A549 (cell line): ENCODE data around the gene OARD1. TPM values are rescaled to one million over a fixed set of nuclear protein-coding genes. Genes with fewer than 3 reads are reported as not detected.

Source experiments
- ATAC-seq, 2 experiments: fragments of 200-7000 bp in 1 of 2; fragments of >200 bp in 1 of 2; cut with Nextera tagmentation in 1 of 2; cut with Tn5 transposase in 1 of 2; 3 replicates each; pipeline versions ENCODE4 v1.8.0 to v1.9.1; 2018 to 2020; ENCODE audit warnings: mild to moderate bottlenecking in 1 of 2, moderate library complexity in 1 of 2
- CTCF ChIA-PET: fragments of 300-600 bp; sonication (Branson Sonifier 250); formaldehyde crosslinking; extraction: SDS; loops from one replicate; lab custom pipeline; 2021; ENCODE audit warnings: antibody characterized with exemption, inconsistent platforms; lab: Yijun Ruan, JAX
- POLR2A ChIA-PET: fragments of 350-600 bp; formaldehyde crosslinking; extraction: SDS; loops from one replicate; lab custom pipeline; 2021; ENCODE audit warnings: antibody characterized with exemption, inconsistent platforms; lab: Yijun Ruan, JAX
- DNase-seq, 2 experiments: peaks; one replicate each; pipeline versions ENCODE4 v3.0.0 to v3.0.0-alpha.2; 2011 to 2016; ENCODE audit warnings: low read depth in 1 of 2, low spot score in 1 of 2
- FAIRE-seq: peaks from 2 replicates; lab custom pipeline; 2011; peaks lifted over from hg19 to GRCh38; lab: Jason Lieb, UNC
- H3K27ac ChIP-seq, 2 experiments: fragments of >200 bp; sonication (Bioruptor Twin); formaldehyde crosslinking; 3 replicates each; pipeline ENCODE4 v1.5.1; 2016 to 2017
- H3K4me1 ChIP-seq: fragments of >200 bp; sonication (Bioruptor Twin); formaldehyde crosslinking; 3 replicates; pipeline ENCODE4 v1.6.1; 2016
- H3K4me2 ChIP-seq: fragments of >200 bp; sonication (Bioruptor Twin); formaldehyde crosslinking; 3 replicates; pipeline ENCODE4 v1.6.1; 2016
- H3K4me3 ChIP-seq: fragments of >200 bp; sonication (Bioruptor Twin); formaldehyde crosslinking; 3 replicates; pipeline ENCODE4 v1.5.1; 2016
- H3K9me3 ChIP-seq: fragments of >200 bp; sonication (Bioruptor Twin); formaldehyde crosslinking; 3 replicates; pipeline ENCODE4 v1.6.1; 2016
- CEBPB ChIP-seq, 2 experiments: fragments of >200 bp in 1 of 2; sonication (Bioruptor Twin) in 1 of 2; formaldehyde crosslinking in 1 of 2; IDR thresholded peaks; 2 replicates each; pipeline ENCODE4 v1.6.1; 2012 to 2016
- EHF ChIP-seq: fragments of 250-450 bp; sonication (Bioruptor Pico); IDR thresholded peaks from 2 replicates; pipeline ENCODE4 v1.5.0; 2020; ENCODE audit warnings: mild to moderate bottlenecking
- EP300 ChIP-seq, 2 experiments: fragments of >200 bp; sonication (Bioruptor Twin); formaldehyde crosslinking; IDR thresholded peaks; 2 replicates in 1 of 2; 3 replicates in 1 of 2; pipeline ENCODE4 v1.6.1; 2016 to 2017
- ESRRA ChIP-seq: fragments of 150-350 bp; IDR thresholded peaks from 2 replicates; pipeline ENCODE4 v1.6.1; 2014; ENCODE audit warnings: mild to moderate bottlenecking, low read length, borderline replicate concordance
- HDAC2 ChIP-seq: fragments of 200-600 bp; sonication (generic); IDR thresholded peaks from 2 replicates; pipeline ENCODE4 v1.6.1; 2016
- HEYL ChIP-seq: fragments of 250-450 bp; sonication (Bioruptor Pico); IDR thresholded peaks from 2 replicates; pipeline ENCODE4 v1.8.0; 2021; ENCODE audit warnings: mild to moderate bottlenecking, moderate library complexity
- HOXA7 ChIP-seq: fragments of 250-450 bp; sonication (Bioruptor Pico); IDR thresholded peaks from 2 replicates; pipeline ENCODE4 v1.5.0; 2020; ENCODE audit warnings: mild to moderate bottlenecking, moderate library complexity
- HOXB5 ChIP-seq: fragments of 250-450 bp; sonication (Bioruptor Pico); IDR thresholded peaks from 2 replicates; pipeline ENCODE4 v1.5.0; 2020; ENCODE audit warnings: mild to moderate bottlenecking, moderate library complexity
- JUN ChIP-seq, 2 experiments: fragments of >200 bp; sonication (Bioruptor Twin); formaldehyde crosslinking; IDR thresholded peaks; 2 replicates in 1 of 2; 3 replicates in 1 of 2; pipeline ENCODE4 v1.6.1; 2016 to 2017
- KDM5A ChIP-seq: fragments of 200-600 bp; sonication (generic); IDR thresholded peaks from 2 replicates; pipeline ENCODE4 v1.6.1; 2016; ENCODE audit warnings: antibody characterized with exemption, mild to moderate bottlenecking
- MYC ChIP-seq: IDR thresholded peaks from 2 replicates; pipeline ENCODE4 v1.6.1; 2012; ENCODE audit warnings: mild to moderate bottlenecking, inconsistent platforms, low read length, improper control_type of control experiment, borderline replicate concordance
- NFE2L2 ChIP-seq: fragments of 150-350 bp; conservative IDR thresholded peaks from 2 replicates; pipeline ENCODE4 v1.6.1; 2014; ENCODE audit warnings: low read length
- NR3C1 ChIP-seq: fragments of >200 bp; sonication (Bioruptor Twin); formaldehyde crosslinking; IDR thresholded peaks from 3 replicates; pipeline ENCODE4 v1.6.1; 2017
- POLR2A ChIP-seq: IDR thresholded peaks from 2 replicates; pipeline ENCODE4 v1.6.1; 2012; ENCODE audit warnings: mild to moderate bottlenecking, low read length
- RARB ChIP-seq: fragments of 250-450 bp; sonication (Bioruptor Pico); IDR thresholded peaks from 2 replicates; pipeline ENCODE4 v1.8.0; 2021; ENCODE audit warnings: mild to moderate bottlenecking, moderate library complexity
- RCOR1 ChIP-seq: fragments of 150-350 bp; IDR thresholded peaks from 2 replicates; pipeline ENCODE4 v1.6.1; 2014; ENCODE audit warnings: antibody characterized with exemption, low read length, low read depth
- RFX5 ChIP-seq: fragments of 450-650 bp; IDR thresholded peaks from 2 replicates; pipeline ENCODE4 v1.7.1; 2014; ENCODE audit warnings: antibody characterized with exemption, mild to moderate bottlenecking, moderate library complexity
- SMC3 ChIP-seq: fragments of >200 bp; sonication (Bioruptor Twin); formaldehyde crosslinking; IDR thresholded peaks from 3 replicates; pipeline ENCODE4 v1.6.1; 2018; ENCODE audit warnings: inconsistent platforms
- TFCP2L1 ChIP-seq: fragments of 250-450 bp; sonication (Bioruptor Pico); IDR thresholded peaks from 2 replicates; pipeline ENCODE4 v1.5.0; 2021; ENCODE audit warnings: mild to moderate bottlenecking
- TP53 ChIP-seq: fragments of 250-450 bp; sonication (Bioruptor Pico); IDR thresholded peaks from 2 replicates; pipeline ENCODE4 v1.5.0; 2021; ENCODE audit warnings: mild to moderate bottlenecking, moderate library complexity
- ZFP36 ChIP-seq: fragments of 450-650 bp; IDR thresholded peaks from 2 replicates; pipeline ENCODE4 v1.6.1; 2014; ENCODE audit warnings: borderline replicate concordance; ENCODE audit not compliant: partially characterized antibody
- ZNF302 ChIP-seq: fragments of 250-450 bp; sonication (Bioruptor Pico); IDR thresholded peaks from 2 replicates; pipeline ENCODE4 v1.9.0; 2021; ENCODE audit warnings: inconsistent platforms, mild to moderate bottlenecking, moderate library complexity
- WGBS: methylation state at CpG from one replicate; pipeline ENCODE4 v1.1.6; 2017; ENCODE audit errors: missing lambda C conversion rate; 5-methylcytosine and 5-hydroxymethylcytosine counted together
- polyA plus RNA-seq, 4 experiments: library from polyadenylated mRNA; depleted of rRNA in 3 of 4; stranded (reverse); fragments of >200 nt; fragmentation: RNase III in 1 of 4; extraction: RNeasy Plus Mini Kit Qiagen cat#74134 plus additional on column Dnase treatment in 1 of 4; gene quantifications; 2 replicates in 3 of 4; 3 replicates in 1 of 4; pipeline ENCODE4 v1.2.3, GENCODE V29; 2011 to 2017
- TF ChIP-seq, protein P1 (sequence below): fragments of >200 bp; sonication (Bioruptor Twin); formaldehyde crosslinking; IDR thresholded peaks from 3 replicates; pipeline ENCODE4 v1.6.1; 2016
- TF ChIP-seq, protein P2 (sequence below): IDR thresholded peaks from 2 replicates; pipeline ENCODE4 v1.6.1; 2012
- TF ChIP-seq, protein P3 (sequence below): fragments of >200 bp; sonication (Bioruptor Twin); formaldehyde crosslinking; IDR thresholded peaks from 2 replicates; pipeline ENCODE4 v1.6.1; 2016
- TF ChIP-seq, protein P4 (sequence below): IDR thresholded peaks from 2 replicates; pipeline ENCODE4 v1.6.1; 2012
- TF ChIP-seq, protein P5 (sequence below): fragments of >200 bp; sonication (Bioruptor Twin); formaldehyde crosslinking; IDR thresholded peaks from 3 replicates; pipeline ENCODE4 v1.5.1; 2016
- TF ChIP-seq, protein P6 (sequence below): fragments of 250-450 bp; sonication (Bioruptor Pico); IDR thresholded peaks from 2 replicates; pipeline ENCODE4 v1.5.0; 2020; ENCODE audit warnings: low read depth, mild to moderate bottlenecking, moderate library complexity

The OARD1 gene
- polyA plus RNA-seq, 2 of the 4 experiments (the other 2 are of a cell fraction): 21.4 to 26.2 TPM

DNA sequence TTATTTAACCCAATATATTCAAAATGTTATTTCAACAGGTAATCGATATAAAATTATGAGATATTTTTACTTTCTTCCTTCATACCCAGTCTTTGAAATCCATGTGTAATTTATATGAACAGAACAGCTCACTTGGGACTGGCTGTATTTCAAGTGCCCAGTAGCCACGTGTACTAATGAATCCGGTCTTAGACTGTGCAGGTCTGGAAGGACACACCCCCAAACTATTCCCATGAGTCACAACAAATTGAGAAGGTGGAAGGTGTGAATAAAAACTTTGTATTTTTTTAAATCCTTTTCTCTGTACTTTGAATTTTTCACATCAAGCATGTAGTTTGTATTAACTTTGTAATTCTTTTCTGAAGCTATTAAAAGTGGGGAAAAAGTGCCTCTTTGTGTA is 36.0 kb downstream of the OARD1 start:
- DNase-seq (peak in 1 of 2 experiments; percentile 21), FAIRE-seq (no peak), ATAC-seq (no peak)
- H3K9me3 ChIP-seq: no peaks in the 10 kb centered on the region
- CTCF ChIA-PET: interaction anchor here (0.6 to 2.8 kb wide), 7 partner anchors 9 to 647 kb away, joined by 3 to 22 read pairs (median 3); no protein-coding TSS in a partner anchor
- peaks cover 47% of the 10 kb centered on the region for H3K4me1 ChIP-seq
- POLR2A ChIA-PET: no interaction called here
- TF ChIP-seq RARB (no peak), ESRRA (no peak), HOXA7 (CRISPR knock-in tag) (no peak), ZFP36 (no peak)
- TF ChIP-seq, protein P1, sequence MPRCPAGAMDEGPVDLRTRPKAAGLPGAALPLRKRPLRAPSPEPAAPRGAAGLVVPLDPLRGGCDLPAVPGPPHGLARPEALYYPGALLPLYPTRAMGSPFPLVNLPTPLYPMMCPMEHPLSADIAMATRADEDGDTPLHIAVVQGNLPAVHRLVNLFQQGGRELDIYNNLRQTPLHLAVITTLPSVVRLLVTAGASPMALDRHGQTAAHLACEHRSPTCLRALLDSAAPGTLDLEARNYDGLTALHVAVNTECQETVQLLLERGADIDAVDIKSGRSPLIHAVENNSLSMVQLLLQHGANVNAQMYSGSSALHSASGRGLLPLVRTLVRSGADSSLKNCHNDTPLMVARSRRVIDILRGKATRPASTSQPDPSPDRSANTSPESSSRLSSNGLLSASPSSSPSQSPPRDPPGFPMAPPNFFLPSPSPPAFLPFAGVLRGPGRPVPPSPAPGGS: no peak
- TF ChIP-seq, protein P2, sequence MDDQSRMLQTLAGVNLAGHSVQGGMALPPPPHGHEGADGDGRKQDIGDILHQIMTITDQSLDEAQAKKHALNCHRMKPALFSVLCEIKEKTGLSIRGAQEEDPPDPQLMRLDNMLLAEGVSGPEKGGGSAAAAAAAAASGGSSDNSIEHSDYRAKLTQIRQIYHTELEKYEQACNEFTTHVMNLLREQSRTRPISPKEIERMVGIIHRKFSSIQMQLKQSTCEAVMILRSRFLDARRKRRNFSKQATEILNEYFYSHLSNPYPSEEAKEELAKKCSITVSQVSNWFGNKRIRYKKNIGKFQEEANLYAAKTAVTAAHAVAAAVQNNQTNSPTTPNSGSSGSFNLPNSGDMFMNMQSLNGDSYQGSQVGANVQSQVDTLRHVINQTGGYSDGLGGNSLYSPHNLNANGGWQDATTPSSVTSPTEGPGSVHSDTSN: no peak
- no peak overlapping the region; a peak in 1 of 6 replicates for H3K27ac ChIP-seq
- H3K4me2 ChIP-seq: peak overlapping the region; percentile 33; the same call in 2 of the 3 replicates
- WGBS: 31% methylated on average over 3 of the region's 3 CpGs
- no peak overlapping the region for H3K4me3 ChIP-seq

DNA sequence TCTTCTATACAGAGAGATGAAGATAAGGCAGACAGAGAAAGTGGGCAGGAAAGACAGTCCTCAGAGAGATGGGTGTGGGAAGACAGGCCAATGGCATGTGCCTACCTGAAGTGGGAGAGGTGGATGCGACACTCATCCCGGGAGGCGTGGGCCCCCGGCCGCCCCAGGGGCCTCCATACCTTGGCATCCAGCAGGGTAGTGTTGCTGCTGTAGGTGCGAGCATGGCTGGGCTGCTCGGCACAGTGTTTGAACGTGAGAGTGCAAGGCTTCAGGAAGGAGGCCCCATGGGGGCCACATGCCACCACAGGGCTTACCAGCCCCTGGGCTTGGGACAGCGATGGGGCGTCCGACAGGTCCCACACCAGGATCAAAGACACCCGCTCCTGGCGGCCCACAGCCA is 38.4 kb downstream of the OARD1 start:
- ChIA-PET CTCF (interaction anchor here (2.3 kb wide), 1 partner anchor 139 kb away, joined by 5 read pairs; no protein-coding TSS in a partner anchor), POLR2A (no interaction called here)
- FAIRE-seq: no peak
- WGBS: 95% methylated on average over 8 of the region's 13 CpGs
- no peak overlapping the region for H3K27ac ChIP-seq
- H3K4me1 ChIP-seq: peaks cover 26% of the 10 kb centered on the region
- no peak for TF ChIP-seq JUN (IDR thresholded peaks at IDR 0.05)
- TF ChIP-seq EP300 (IDR thresholded peaks at IDR 0.05): no peak
- TF ChIP-seq SMC3: no peak
- TF ChIP-seq HOXA7 (CRISPR knock-in tag): no peak
- no peak for TF ChIP-seq RCOR1
- no peak for TF ChIP-seq ZNF302 (CRISPR knock-in tag)
- TF ChIP-seq, protein P3, sequence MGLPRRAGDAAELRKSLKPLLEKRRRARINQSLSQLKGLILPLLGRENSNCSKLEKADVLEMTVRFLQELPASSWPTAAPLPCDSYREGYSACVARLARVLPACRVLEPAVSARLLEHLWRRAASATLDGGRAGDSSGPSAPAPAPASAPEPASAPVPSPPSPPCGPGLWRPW: no peak
- no peak for TF ChIP-seq POLR2A
- no peak for TF ChIP-seq RFX5
- TF ChIP-seq, protein P4, sequence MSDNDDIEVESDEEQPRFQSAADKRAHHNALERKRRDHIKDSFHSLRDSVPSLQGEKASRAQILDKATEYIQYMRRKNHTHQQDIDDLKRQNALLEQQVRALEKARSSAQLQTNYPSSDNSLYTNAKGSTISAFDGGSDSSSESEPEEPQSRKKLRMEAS: no peak
- TF ChIP-seq HOXB5 (CRISPR knock-in tag): no peak
- TF ChIP-seq EHF (CRISPR knock-in tag): no peak
- no peak for TF ChIP-seq TP53 (CRISPR knock-in tag)
- TF ChIP-seq HDAC2: no peak
- no peak for DNase-seq
- no peak overlapping the region for H3K4me3 ChIP-seq
- no peak for ATAC-seq
- no peaks in the 10 kb centered on the region for H3K9me3 ChIP-seq
- no peak overlapping the region for H3K4me2 ChIP-seq

DNA sequence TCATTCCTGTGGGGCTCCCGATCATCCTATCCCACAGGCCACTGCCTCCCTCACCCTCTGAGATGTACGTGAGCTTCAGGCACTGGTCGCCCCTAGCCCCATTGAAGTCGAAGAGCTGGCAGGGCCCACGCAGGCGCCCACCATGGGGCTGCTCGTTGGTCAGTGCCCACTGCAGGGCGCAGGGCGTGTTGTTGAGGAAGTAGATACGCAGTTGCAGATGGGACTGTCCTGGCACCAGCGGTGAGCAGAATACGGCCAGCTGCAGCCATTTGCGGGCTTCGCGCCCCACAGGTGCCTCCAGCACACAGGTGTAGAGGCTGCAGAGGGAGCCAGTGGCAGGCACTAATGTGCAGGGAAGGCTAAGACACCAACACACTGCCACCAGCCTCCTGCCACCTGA is 39.3 kb downstream of the OARD1 start:
- ChIA-PET CTCF (no interaction called here), POLR2A (no interaction called here)
- H3K4me2 ChIP-seq: no peak overlapping the region
- DNase-seq (no peak), ATAC-seq (no peak), FAIRE-seq (no peak)
- WGBS: 98% methylated on average over 8 of the region's 15 CpGs
- no peak overlapping the region for H3K4me3 ChIP-seq
- H3K9me3 ChIP-seq: no peaks in the 10 kb centered on the region
- no peak overlapping the region for H3K27ac ChIP-seq
- peaks cover 25% of the 10 kb centered on the region for H3K4me1 ChIP-seq
- TF ChIP-seq SMC3 (no peak), NFE2L2 (no peak), TP53 (CRISPR knock-in tag) (no peak), NR3C1 (no peak), KDM5A (no peak), TFCP2L1 (CRISPR knock-in tag) (no peak), POLR2A (no peak), ESRRA (no peak), HEYL (CRISPR knock-in tag) (no peak), MYC (no peak), EP300 (IDR thresholded peaks at IDR 0.05) (no peak), CEBPB (IDR thresholded peaks at IDR 0.05) (no peak), HDAC2 (no peak), HOXA7 (CRISPR knock-in tag) (no peak)
- TF ChIP-seq, protein P2: no peak
- TF ChIP-seq, protein P5, sequence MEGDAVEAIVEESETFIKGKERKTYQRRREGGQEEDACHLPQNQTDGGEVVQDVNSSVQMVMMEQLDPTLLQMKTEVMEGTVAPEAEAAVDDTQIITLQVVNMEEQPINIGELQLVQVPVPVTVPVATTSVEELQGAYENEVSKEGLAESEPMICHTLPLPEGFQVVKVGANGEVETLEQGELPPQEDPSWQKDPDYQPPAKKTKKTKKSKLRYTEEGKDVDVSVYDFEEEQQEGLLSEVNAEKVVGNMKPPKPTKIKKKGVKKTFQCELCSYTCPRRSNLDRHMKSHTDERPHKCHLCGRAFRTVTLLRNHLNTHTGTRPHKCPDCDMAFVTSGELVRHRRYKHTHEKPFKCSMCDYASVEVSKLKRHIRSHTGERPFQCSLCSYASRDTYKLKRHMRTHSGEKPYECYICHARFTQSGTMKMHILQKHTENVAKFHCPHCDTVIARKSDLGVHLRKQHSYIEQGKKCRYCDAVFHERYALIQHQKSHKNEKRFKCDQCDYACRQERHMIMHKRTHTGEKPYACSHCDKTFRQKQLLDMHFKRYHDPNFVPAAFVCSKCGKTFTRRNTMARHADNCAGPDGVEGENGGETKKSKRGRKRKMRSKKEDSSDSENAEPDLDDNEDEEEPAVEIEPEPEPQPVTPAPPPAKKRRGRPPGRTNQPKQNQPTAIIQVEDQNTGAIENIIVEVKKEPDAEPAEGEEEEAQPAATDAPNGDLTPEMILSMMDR: no peak
- TF ChIP-seq, protein P6, sequence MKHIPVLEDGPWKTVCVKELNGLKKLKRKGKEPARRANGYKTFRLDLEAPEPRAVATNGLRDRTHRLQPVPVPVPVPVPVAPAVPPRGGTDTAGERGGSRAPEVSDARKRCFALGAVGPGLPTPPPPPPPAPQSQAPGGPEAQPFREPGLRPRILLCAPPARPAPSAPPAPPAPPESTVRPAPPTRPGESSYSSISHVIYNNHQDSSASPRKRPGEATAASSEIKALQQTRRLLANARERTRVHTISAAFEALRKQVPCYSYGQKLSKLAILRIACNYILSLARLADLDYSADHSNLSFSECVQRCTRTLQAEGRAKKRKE (CRISPR knock-in tag): no peak
- TF ChIP-seq, protein P1: no peak
